Upper lobe of left lung (tissue), 4 donors: ENCODE data around the gene SDK2.

Experiments used
- EP300 ChIP-seq, 4 donors: sonication (generic); formaldehyde crosslinking; IDR thresholded peaks; one replicate each; pipeline ENCODE4 v1.5.1; 2017; ENCODE audit warnings: antibody characterized with exemption in 4 of 4, control low read depth in 2 of 4
- POLR2AphosphoS5 ChIP-seq, 2 donors: sonication (generic); formaldehyde crosslinking; IDR thresholded peaks; one replicate each; pipeline ENCODE4 v1.5.1; 2017; ENCODE audit warnings: antibody characterized with exemption in 2 of 2
- TF ChIP-seq, protein P1 (sequence below), 6 experiments: fragments of 450-650 bp in 4 of 6; fragments of 200-600 bp in 2 of 6; sonication (generic) in 2 of 6; IDR thresholded peaks; one replicate each; pipeline ENCODE4 v1.5.1; 2016 to 2019; ENCODE audit warnings: antibody characterized with exemption in 6 of 6

- TF ChIP-seq, protein P1, sequence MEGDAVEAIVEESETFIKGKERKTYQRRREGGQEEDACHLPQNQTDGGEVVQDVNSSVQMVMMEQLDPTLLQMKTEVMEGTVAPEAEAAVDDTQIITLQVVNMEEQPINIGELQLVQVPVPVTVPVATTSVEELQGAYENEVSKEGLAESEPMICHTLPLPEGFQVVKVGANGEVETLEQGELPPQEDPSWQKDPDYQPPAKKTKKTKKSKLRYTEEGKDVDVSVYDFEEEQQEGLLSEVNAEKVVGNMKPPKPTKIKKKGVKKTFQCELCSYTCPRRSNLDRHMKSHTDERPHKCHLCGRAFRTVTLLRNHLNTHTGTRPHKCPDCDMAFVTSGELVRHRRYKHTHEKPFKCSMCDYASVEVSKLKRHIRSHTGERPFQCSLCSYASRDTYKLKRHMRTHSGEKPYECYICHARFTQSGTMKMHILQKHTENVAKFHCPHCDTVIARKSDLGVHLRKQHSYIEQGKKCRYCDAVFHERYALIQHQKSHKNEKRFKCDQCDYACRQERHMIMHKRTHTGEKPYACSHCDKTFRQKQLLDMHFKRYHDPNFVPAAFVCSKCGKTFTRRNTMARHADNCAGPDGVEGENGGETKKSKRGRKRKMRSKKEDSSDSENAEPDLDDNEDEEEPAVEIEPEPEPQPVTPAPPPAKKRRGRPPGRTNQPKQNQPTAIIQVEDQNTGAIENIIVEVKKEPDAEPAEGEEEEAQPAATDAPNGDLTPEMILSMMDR (IDR thresholded peaks at IDR 0.05): no peak
- no peak for TF ChIP-seq EP300 (IDR thresholded peaks at IDR 0.05)
- TF ChIP-seq POLR2AphosphoS5 (IDR thresholded peaks at IDR 0.05): no peak
These were observed 68.6 kb downstream of the SDK2 start for GRCh38 chr17:73575470-73576221.
